GM12878 (cell line): ENCODE results near the gene APPL2.

Experiments used
- ATF7 ChIP-seq: fragments of 450-650 bp; IDR thresholded peaks from 2 replicates; pipeline ENCODE4 v1.6.1; 2016; ENCODE audit warnings: low read depth, mild to moderate bottlenecking
- EZH2 ChIP-seq: IDR thresholded peaks from 2 replicates; pipeline ENCODE4 v1.6.1; 2012; ENCODE audit warnings: low read depth, mild to moderate bottlenecking, control low read depth, inconsistent platforms, low read length, borderline replicate concordance; ENCODE audit not compliant: control insufficient read depth
- POLR2A ChIP-seq: IDR thresholded peaks from 2 replicates; pipeline ENCODE4 v1.6.1; 2011; ENCODE audit warnings: low read depth, mild to moderate bottlenecking, low read length
- POLR2AphosphoS2 ChIP-seq: IDR thresholded peaks from 2 replicates; pipeline ENCODE4 v1.6.1; 2011; ENCODE audit warnings: low read depth, mild to moderate bottlenecking, low read length, improper control_type of control experiment, moderate library complexity
- RCOR1 ChIP-seq: conservative IDR thresholded peaks from 2 replicates; pipeline ENCODE4 v1.6.1; 2012; ENCODE audit warnings: low read depth, low read length, improper control_type of control experiment
- TCF12 ChIP-seq: IDR thresholded peaks from 2 replicates; pipeline ENCODE4 v1.6.1; 2011; ENCODE audit warnings: low read depth, mild to moderate bottlenecking, low read length
- TF ChIP-seq, protein P1 (sequence below), 3 experiments: IDR thresholded peaks in 2 of 3; conservative IDR thresholded peaks in 1 of 3; 2 replicates each; pipeline ENCODE4 v1.5.1; 2011; ENCODE audit warnings: low read depth in 3 of 3, low read length in 3 of 3, mild to moderate bottlenecking in 3 of 3, control low read depth in 2 of 3, moderate library complexity in 2 of 3, inconsistent platforms in 1 of 3, mixed read lengths in 1 of 3; ENCODE audit not compliant: control insufficient read depth in 2 of 3, insufficient read depth in 1 of 3; ENCODE audit errors: extremely low read depth in 1 of 3
- TF ChIP-seq, protein P2 (sequence below): IDR thresholded peaks from 2 replicates; pipeline ENCODE4 v1.6.1; 2012; ENCODE audit warnings: low read depth, low read length, improper control_type of control experiment

GRCh38 chr12:105256921-105257320 is 20.9 kb upstream of the APPL2 start:
- TF ChIP-seq EZH2 = no peak
- TF ChIP-seq, protein P1, sequence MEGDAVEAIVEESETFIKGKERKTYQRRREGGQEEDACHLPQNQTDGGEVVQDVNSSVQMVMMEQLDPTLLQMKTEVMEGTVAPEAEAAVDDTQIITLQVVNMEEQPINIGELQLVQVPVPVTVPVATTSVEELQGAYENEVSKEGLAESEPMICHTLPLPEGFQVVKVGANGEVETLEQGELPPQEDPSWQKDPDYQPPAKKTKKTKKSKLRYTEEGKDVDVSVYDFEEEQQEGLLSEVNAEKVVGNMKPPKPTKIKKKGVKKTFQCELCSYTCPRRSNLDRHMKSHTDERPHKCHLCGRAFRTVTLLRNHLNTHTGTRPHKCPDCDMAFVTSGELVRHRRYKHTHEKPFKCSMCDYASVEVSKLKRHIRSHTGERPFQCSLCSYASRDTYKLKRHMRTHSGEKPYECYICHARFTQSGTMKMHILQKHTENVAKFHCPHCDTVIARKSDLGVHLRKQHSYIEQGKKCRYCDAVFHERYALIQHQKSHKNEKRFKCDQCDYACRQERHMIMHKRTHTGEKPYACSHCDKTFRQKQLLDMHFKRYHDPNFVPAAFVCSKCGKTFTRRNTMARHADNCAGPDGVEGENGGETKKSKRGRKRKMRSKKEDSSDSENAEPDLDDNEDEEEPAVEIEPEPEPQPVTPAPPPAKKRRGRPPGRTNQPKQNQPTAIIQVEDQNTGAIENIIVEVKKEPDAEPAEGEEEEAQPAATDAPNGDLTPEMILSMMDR (IDR thresholded peaks at IDR 0.05 in 2 of 3, conservative IDR thresholded peaks at IDR 0.05 in 1 of 3; ENCODE audit: control insufficient read depth in 2 of 3, extremely low read depth in 1 of 3, insufficient read depth in 1 of 3, low read depth in 3 of 3, low read length in 3 of 3) = no peak
- TF ChIP-seq POLR2A = no peak
- TF ChIP-seq, protein P2, sequence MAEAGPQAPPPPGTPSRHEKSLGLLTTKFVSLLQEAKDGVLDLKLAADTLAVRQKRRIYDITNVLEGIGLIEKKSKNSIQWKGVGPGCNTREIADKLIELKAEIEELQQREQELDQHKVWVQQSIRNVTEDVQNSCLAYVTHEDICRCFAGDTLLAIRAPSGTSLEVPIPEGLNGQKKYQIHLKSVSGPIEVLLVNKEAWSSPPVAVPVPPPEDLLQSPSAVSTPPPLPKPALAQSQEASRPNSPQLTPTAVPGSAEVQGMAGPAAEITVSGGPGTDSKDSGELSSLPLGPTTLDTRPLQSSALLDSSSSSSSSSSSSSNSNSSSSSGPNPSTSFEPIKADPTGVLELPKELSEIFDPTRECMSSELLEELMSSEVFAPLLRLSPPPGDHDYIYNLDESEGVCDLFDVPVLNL = no peak
- TF ChIP-seq TCF12 = no peak
- no peak for TF ChIP-seq POLR2AphosphoS2
- no peak for TF ChIP-seq ATF7
- TF ChIP-seq RCOR1 = no peak
